Ishikawa (cell line): ENCODE data around the gene HSD17B1.

Experiments
- NFIC ChIP-seq: IDR thresholded peaks from 2 replicates; pipeline ENCODE4 v1.6.1; 2012
- TAF1 ChIP-seq: IDR thresholded peaks from 2 replicates; pipeline ENCODE4 v1.6.1; 2012; ENCODE audit warnings: low read depth, mild to moderate bottlenecking
- TEAD4 ChIP-seq: IDR thresholded peaks from 2 replicates; pipeline ENCODE4 v1.6.1; 2012

DNA sequence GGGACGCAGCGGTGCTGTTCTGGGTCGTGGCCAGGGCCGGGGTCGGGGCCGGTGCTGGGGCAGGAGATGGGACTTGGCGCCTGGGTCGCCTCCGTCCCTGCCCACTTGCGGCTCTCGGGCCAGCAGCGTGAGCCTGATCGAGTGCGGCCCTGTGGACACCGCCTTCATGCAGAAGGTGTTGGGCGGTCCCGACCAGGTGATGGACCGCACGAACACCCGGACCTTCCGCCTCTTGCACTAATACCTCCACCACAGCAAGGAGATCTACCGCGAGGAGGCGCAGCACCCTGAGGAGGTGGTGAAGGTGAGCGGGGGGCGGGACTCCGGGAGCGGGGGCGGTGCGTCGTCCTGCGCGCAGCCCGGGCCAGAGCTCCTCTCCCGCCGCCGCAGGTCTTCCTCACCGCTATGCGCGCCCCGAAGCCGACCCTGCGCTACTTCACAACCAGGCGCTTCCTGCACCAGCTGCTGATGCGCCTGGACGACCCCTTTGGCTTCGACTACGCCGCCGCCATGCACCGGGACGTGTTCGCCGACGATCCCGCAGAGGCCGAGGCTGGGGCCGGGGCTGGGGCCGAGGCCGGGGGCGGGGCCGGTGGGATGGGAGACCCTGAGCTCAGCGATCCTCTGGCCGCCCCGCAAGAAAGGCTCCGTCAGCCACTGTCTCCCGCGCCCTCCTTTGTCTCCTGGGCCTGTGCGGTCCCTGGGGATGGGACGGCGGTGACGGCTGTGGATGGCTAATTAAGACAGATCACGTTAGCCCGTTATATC, 4.5 kb upstream of the HSD17B1 start:
- TF ChIP-seq TAF1 (0 out of 2 replicates have a peak, but pooled peaks have one; percentile 38), NFIC (no peak), TEAD4 (peak; percentile 24; the same call in 1 of the 2 replicates)
